Ovary (tissue), 3 donors: Measurements from ENCODE around the gene ECSIT.

Source experiments
- EP300 ChIP-seq: sonication (generic); formaldehyde crosslinking; IDR thresholded peaks from one replicate; pipeline ENCODE4 v1.6.1; 2017; ENCODE audit warnings: antibody characterized with exemption
- POLR2A ChIP-seq: fragments of 450-650 bp; IDR thresholded peaks from one replicate; pipeline ENCODE4 v1.6.1; 2017; ENCODE audit warnings: antibody characterized with exemption, mild to moderate bottlenecking, moderate library complexity
- TF ChIP-seq, protein P1 (sequence below), 3 donors: fragments of 450-650 bp in 2 of 3; fragments of 200-600 bp in 1 of 3; IDR thresholded peaks; one replicate each; pipeline versions ENCODE4 v1.5.1 to v1.8.0; 2016 to 2022; ENCODE audit warnings: antibody characterized with exemption in 3 of 3, mild to moderate bottlenecking in 1 of 3
- donor health status: DM: no; HTN: no; CAD: no.

- TF ChIP-seq, protein P1, sequence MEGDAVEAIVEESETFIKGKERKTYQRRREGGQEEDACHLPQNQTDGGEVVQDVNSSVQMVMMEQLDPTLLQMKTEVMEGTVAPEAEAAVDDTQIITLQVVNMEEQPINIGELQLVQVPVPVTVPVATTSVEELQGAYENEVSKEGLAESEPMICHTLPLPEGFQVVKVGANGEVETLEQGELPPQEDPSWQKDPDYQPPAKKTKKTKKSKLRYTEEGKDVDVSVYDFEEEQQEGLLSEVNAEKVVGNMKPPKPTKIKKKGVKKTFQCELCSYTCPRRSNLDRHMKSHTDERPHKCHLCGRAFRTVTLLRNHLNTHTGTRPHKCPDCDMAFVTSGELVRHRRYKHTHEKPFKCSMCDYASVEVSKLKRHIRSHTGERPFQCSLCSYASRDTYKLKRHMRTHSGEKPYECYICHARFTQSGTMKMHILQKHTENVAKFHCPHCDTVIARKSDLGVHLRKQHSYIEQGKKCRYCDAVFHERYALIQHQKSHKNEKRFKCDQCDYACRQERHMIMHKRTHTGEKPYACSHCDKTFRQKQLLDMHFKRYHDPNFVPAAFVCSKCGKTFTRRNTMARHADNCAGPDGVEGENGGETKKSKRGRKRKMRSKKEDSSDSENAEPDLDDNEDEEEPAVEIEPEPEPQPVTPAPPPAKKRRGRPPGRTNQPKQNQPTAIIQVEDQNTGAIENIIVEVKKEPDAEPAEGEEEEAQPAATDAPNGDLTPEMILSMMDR (IDR thresholded peaks at IDR 0.05) = no peak
- TF ChIP-seq POLR2A = no peak
- no peak for TF ChIP-seq EP300
Observed at GRCh38 chr19:11550265-11550664, 21.3 kb upstream of the ECSIT start.
